ENCODE measurements around the gene TSPAN8.

- no peak for TF ChIP-seq ARNTL (CRISPR knock-in tag; IDR thresholded peaks at IDR 0.05; ENCODE audit: borderline replicate concordance, low read depth)
- TF ChIP-seq ESRRG (CRISPR knock-in tag; IDR thresholded peaks at IDR 0.05) = no peak
- no peak for TF ChIP-seq BACH2 (CRISPR knock-in tag; IDR thresholded peaks at IDR 0.05; ENCODE audit: borderline replicate concordance)
- TF ChIP-seq TSHZ2 (CRISPR knock-in tag; IDR thresholded peaks at IDR 0.05) = no peak
- no peak for TF ChIP-seq ZC3H10 (CRISPR knock-in tag; IDR thresholded peaks at IDR 0.05)
- no peak for TF ChIP-seq ZFP30 (CRISPR knock-in tag; IDR thresholded peaks at IDR 0.05)
- TF ChIP-seq OSR1 (CRISPR knock-in tag; IDR thresholded peaks at IDR 0.05) = no peak
- no peak for TF ChIP-seq ZFP3 (CRISPR knock-in tag; IDR thresholded peaks at IDR 0.05)
- TF ChIP-seq CSDC2 (CRISPR knock-in tag; IDR thresholded peaks at IDR 0.05) = no peak
- TF ChIP-seq PATZ1 (CRISPR knock-in tag; IDR thresholded peaks at IDR 0.05; ENCODE audit: borderline replicate concordance) = no peak
- TF ChIP-seq ZNF8 (CRISPR knock-in tag; IDR thresholded peaks at IDR 0.05) = no peak
- no peak for TF ChIP-seq CREB5 (CRISPR knock-in tag; IDR thresholded peaks at IDR 0.05; ENCODE audit: low read depth)
- no peak for TF ChIP-seq GLIS3 (CRISPR knock-in tag; IDR thresholded peaks at IDR 0.05)
- TF ChIP-seq TOX (CRISPR knock-in tag; IDR thresholded peaks at IDR 0.05; ENCODE audit: borderline replicate concordance) = no peak
These were observed 16.3 kb downstream of the TSPAN8 start for GRCh38 chr12:71141378-71141926.
